ENCODE measurements around the gene PXDN. TPM values are rescaled to one million over a fixed set of nuclear protein-coding genes. Genes with fewer than 3 reads are reported as not detected.
A peak's percentile ranks its signal among the peaks of the same experiment; 100 is the strongest.

PXDN gene
- polyA plus RNA-seq, 1 donor from 2014 or later, result 0.16 TPM

- H3K4me3 Mint-ChIP-seq, result no peak overlapping the region
- no peaks in the 10 kb centered on the region for H3K9me3 Mint-ChIP-seq
- no peaks in the 10 kb centered on the region for H3K4me1 Mint-ChIP-seq
- H3K36me3 Mint-ChIP-seq, result no peaks in the 10 kb centered on the region
- H3K27me3 Mint-ChIP-seq, result no peaks in the 10 kb centered on the region
- H3K27ac Mint-ChIP-seq, result no peak overlapping the region
Measured at GRCh38 chr2:1678609-1679008, 65.7 kb downstream of the PXDN start.

GRCh38 chr2:1677821-1678165 lies 66.5 kb downstream of the PXDN start:
- Mint-ChIP-seq H3K36me3 (no peaks in the 10 kb centered on the region), H3K27me3 (no peaks in the 10 kb centered on the region), H3K27ac (no peak overlapping the region), H3K9me3 (no peaks in the 10 kb centered on the region), H3K4me1 (no peaks in the 10 kb centered on the region), H3K4me3 (peak overlapping the region in 1 of 4 donors; percentile 32)

GRCh38 chr2:1676913-1677820 lies 67.1 kb downstream of the PXDN start:
- H3K27ac Mint-ChIP-seq, result no peak overlapping the region

GRCh38 chr2:1676091-1676912 lies 68.0 kb downstream of the PXDN start:
- Mint-ChIP-seq H3K4me3 (no peak overlapping the region), H3K9me3 (no peaks in the 10 kb centered on the region), H3K4me1 (no peaks in the 10 kb centered on the region), H3K27me3 (no peaks in the 10 kb centered on the region), H3K36me3 (no peaks in the 10 kb centered on the region), H3K27ac (no peak overlapping the region)

More at GRCh38 chr2:1676913-1677820, 67.1 kb downstream of the PXDN start:
- Mint-ChIP-seq H3K4me3 (no peak overlapping the region), H3K9me3 (no peaks in the 10 kb centered on the region), H3K4me1 (no peaks in the 10 kb centered on the region), H3K36me3 (no peaks in the 10 kb centered on the region), H3K27me3 (no peaks in the 10 kb centered on the region)

- Mint-ChIP-seq H3K27ac (no peak overlapping the region), H3K27me3 (no peaks in the 10 kb centered on the region), H3K4me1 (no peaks in the 10 kb centered on the region), H3K4me3 (no peak overlapping the region), H3K36me3 (no peaks in the 10 kb centered on the region), H3K9me3 (no peaks in the 10 kb centered on the region)
Measured at GRCh38 chr2:1675633-1676032, 68.7 kb downstream of the PXDN start.

GRCh38 chr2:1674766-1675397 lies 69.4 kb downstream of the PXDN start:
- Mint-ChIP-seq H3K4me1 (no peaks in the 10 kb centered on the region), H3K4me3 (no peak overlapping the region), H3K9me3 (no peaks in the 10 kb centered on the region), H3K36me3 (no peaks in the 10 kb centered on the region), H3K27ac (peak overlapping the region in 1 of 3 donors; percentile 81), H3K27me3 (no peaks in the 10 kb centered on the region)

GRCh38 chr2:1674276-1674675 lies 70.0 kb downstream of the PXDN start:
- no peaks in the 10 kb centered on the region for H3K9me3 Mint-ChIP-seq
- no peaks in the 10 kb centered on the region for H3K4me1 Mint-ChIP-seq
- no peaks in the 10 kb centered on the region for H3K27me3 Mint-ChIP-seq
- H3K27ac Mint-ChIP-seq, result no peak overlapping the region
- H3K36me3 Mint-ChIP-seq, result no peaks in the 10 kb centered on the region
- no peak overlapping the region for H3K4me3 Mint-ChIP-seq

- Mint-ChIP-seq H3K27ac (peak overlapping the region in 1 of 3 donors; percentile 64), H3K9me3 (peaks cover 0 to 7% (median 2%) of the 10 kb centered on the region in 3 donors), H3K4me1 (peaks cover 0 to 2% (median 0%) of the 10 kb centered on the region in 3 donors), H3K27me3 (no peaks in the 10 kb centered on the region), H3K4me3 (no peak overlapping the region), H3K36me3 (no peaks in the 10 kb centered on the region)
Measured at GRCh38 chr2:1673160-1673944, 71.0 kb downstream of the PXDN start.

- no peaks in the 10 kb centered on the region for H3K27me3 Mint-ChIP-seq
- peaks cover 0 to 9% (median 2%) of the 10 kb centered on the region in 3 donors for H3K9me3 Mint-ChIP-seq
- no peaks in the 10 kb centered on the region for H3K36me3 Mint-ChIP-seq
- H3K27ac Mint-ChIP-seq, result no peak overlapping the region
- H3K4me3 Mint-ChIP-seq, result no peak overlapping the region
- peaks cover 0 to 2% (median 0%) of the 10 kb centered on the region in 3 donors for H3K4me1 Mint-ChIP-seq
Measured at GRCh38 chr2:1672738-1673137, 71.6 kb downstream of the PXDN start.

- Mint-ChIP-seq H3K36me3 (no peaks in the 10 kb centered on the region), H3K27me3 (no peaks in the 10 kb centered on the region), H3K9me3 (peaks cover 0 to 9% (median 2%) of the 10 kb centered on the region in 3 donors), H3K27ac (no peak overlapping the region), H3K4me1 (peaks cover 0 to 2% (median 0%) of the 10 kb centered on the region in 3 donors), H3K4me3 (no peak overlapping the region)
Measured at GRCh38 chr2:1671916-1672315, 72.4 kb downstream of the PXDN start.

- no peaks in the 10 kb centered on the region for H3K27me3 Mint-ChIP-seq
- no peak overlapping the region for H3K4me3 Mint-ChIP-seq
- H3K36me3 Mint-ChIP-seq, result no peaks in the 10 kb centered on the region
- H3K9me3 Mint-ChIP-seq, result peaks cover 0 to 9% (median 2%) of the 10 kb centered on the region in 3 donors
- H3K27ac Mint-ChIP-seq, result no peak overlapping the region
- peaks cover 0 to 2% (median 0%) of the 10 kb centered on the region in 3 donors for H3K4me1 Mint-ChIP-seq
Measured at GRCh38 chr2:1670636-1671035, 73.7 kb downstream of the PXDN start.

- Mint-ChIP-seq H3K4me1 (peaks cover 0 to 2% (median 0%) of the 10 kb centered on the region in 3 donors), H3K27me3 (peaks cover 2% of the 10 kb centered on the region), H3K4me3 (no peak overlapping the region), H3K36me3 (no peaks in the 10 kb centered on the region), H3K9me3 (peaks cover 0 to 9% (median 2%) of the 10 kb centered on the region in 3 donors), H3K27ac (no peak overlapping the region)
Measured at GRCh38 chr2:1665761-1666505, 78.4 kb downstream of the PXDN start.

GRCh38 chr2:1664698-1665097 lies 79.6 kb downstream of the PXDN start:
- peaks cover 0 to 9% (median 2%) of the 10 kb centered on the region in 3 donors for H3K9me3 Mint-ChIP-seq
- H3K4me1 Mint-ChIP-seq, result peaks cover 0 to 2% (median 0%) of the 10 kb centered on the region in 3 donors
- peaks cover 2% of the 10 kb centered on the region for H3K27me3 Mint-ChIP-seq
- H3K36me3 Mint-ChIP-seq, result no peaks in the 10 kb centered on the region
- H3K4me3 Mint-ChIP-seq, result no peak overlapping the region
- no peak overlapping the region for H3K27ac Mint-ChIP-seq
